Pulmonary artery endothelial cell (primary cell): ENCODE measurements around the gene ZFAND3. TPM values are rescaled to one million over a fixed set of nuclear protein-coding genes. Genes with fewer than 3 reads are reported as not detected.
"Not testable (repeated sequence)": the region's sequence is repeated elsewhere in the genome, so short reads cannot be mapped to it uniquely, and the experiment has no call there.

Experiments
- DNase-seq: peaks from one replicate; pipeline ENCODE4 v3.0.0-alpha.2; 2011; ENCODE audit warnings: low read depth, low spot score
- total RNA-seq: library from RNA; depleted of rRNA; stranded (reverse); fragments of >200 nt; gene quantifications from 2 replicates; pipeline ENCODE4 v1.2.3, GENCODE V29; 2014

Gene ZFAND3
- total RNA-seq, 1 donor from 2014 or later = 23.5 TPM

DNA sequence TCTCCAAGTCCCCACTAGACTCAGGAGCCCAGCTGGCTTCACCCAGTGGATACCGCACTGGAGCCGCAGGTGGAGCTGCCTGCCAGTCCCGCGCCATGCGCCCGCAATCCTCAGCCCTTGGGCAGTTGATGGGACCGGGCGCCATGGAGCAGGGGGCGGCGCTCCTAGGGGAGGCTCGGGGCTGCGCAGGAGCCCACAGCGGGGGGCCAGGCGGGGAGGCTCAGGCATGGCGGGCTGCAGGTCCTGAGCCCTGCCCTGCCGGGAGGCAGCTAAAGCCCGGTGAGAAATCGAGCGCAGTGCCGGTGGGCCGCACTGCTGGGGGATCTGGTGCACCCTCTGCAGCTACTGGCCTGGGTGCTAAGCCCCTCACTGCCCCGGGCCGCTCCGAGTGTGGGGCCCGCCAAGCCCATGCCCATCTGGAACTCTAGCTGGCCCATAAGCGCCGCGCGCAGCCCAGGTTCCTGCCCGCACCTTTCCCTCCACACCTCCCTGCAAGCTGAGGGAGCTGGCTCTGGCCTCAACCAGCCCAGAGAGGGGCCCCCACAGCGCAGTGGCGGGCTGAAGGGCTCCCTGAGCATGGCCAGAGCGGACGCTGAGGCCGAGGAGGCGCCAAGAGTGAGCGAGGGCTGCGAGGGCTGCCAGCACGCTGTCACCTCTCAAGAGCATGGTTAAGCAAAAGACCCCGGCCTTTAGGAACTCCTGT is 304.8 kb downstream of the ZFAND3 start:
- not testable (repeated sequence) for DNase-seq

GRCh38 chr6:38127284-38127683 is 307.8 kb downstream of the ZFAND3 start:
- DNase-seq = no peak

- DNase-seq = no peak
Observed at GRCh38 chr6:38131527-38131965, 312.0 kb downstream of the ZFAND3 start.

- no peak for DNase-seq
Observed at GRCh38 chr6:38133932-38134703, 314.6 kb downstream of the ZFAND3 start.

GRCh38 chr6:38134704-38135088 is 315.2 kb downstream of the ZFAND3 start:
- DNase-seq = no peak

GRCh38 chr6:38136547-38136946 is 317.0 kb downstream of the ZFAND3 start:
- no peak for DNase-seq

- DNase-seq = no peak
Observed at GRCh38 chr6:38137608-38138265, 318.2 kb downstream of the ZFAND3 start.

DNA sequence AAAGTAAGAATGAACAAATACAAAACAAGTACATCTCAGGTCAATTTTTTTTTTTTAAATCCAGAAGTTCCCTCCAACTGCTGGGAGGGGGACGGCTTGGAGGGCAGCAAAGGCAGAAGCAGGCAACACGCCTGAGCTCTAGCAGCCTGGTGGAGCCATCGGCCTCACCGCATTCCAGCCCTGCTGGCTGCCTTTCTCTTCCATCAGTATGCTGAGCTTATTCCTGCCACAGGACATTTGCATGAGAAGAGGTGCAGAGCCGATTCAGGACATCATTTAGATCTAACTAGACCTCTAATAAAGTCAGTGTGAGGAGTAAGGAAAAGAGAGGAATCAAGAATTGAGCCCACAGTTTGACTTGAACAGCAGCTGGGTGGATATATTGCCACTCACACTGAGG is 318.8 kb downstream of the ZFAND3 start:
- DNase-seq = no peak

- no peak for DNase-seq
Observed at GRCh38 chr6:38141085-38141484, 321.6 kb downstream of the ZFAND3 start.

DNA sequence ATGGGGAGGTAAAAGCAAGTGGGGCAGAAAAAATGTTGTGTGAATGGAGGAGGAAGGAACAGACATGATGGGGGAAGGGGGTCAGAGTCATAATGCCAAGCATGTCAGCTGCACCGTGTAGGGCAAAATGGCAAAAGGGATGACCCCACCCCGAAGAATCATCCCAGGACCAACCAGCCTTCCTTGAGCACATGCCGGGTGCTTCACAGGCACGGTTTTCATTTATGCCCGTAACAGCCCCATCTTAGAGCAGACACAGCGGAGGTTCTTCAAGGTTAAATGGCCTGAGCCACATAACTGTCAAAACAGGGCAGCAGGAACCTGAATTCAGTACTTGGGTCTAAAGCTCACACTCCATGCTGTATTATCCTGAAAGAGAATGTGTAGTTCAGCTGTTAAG is 322.2 kb downstream of the ZFAND3 start:
- DNase-seq = no peak

GRCh38 chr6:38142178-38142902 is 322.8 kb downstream of the ZFAND3 start:
- DNase-seq = no peak

DNA sequence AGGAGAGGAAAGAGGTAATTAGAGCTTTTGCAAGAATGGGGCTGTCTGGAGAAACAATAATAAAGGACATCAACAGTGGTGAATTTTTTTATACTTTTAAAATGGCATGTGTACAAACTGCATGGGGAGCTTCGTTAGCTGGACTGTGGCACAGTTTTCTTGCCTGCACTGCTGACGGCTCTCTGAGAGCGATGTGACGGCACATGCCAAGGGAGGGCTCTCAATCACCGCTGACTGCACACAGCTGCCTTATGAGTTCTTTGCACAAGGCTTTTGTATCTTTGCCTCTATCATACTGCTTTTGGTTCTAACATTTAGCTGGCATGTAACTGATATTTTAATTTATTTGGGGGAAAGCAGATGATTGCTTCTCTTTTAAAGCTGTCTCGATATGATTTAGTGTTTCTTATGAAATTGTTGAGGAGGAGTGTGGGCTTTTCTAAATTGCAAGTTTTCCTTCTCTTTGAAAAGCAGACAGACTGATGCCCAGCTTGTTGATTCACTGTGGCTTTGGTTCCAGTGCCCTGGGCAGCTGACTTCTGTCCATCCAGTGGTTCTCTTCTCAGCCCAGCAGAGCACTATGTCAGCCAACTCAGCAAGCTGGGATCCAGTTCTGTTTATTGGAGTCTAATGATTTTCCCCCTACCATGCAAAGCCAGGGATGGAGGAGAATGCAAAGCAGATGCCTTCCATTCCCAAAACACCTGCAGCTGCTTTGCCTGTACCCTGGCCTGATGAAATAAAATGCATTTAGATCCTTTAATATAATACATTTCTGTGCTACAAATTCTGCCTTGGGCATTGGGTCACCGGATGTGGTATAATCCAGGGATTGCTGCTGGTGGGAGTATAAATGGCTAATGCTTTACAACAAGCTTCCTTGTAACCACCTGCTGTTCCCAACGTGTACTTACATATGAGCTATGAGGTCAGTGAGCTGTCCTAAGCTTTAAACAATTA is 323.9 kb downstream of the ZFAND3 start:
- no peak for DNase-seq

GRCh38 chr6:38144365-38144945 is 324.9 kb downstream of the ZFAND3 start:
- no peak for DNase-seq

GRCh38 chr6:38146021-38146733 is 326.6 kb downstream of the ZFAND3 start:
- DNase-seq = no peak

- DNase-seq = no peak
Observed at GRCh38 chr6:38146734-38147027, 327.2 kb downstream of the ZFAND3 start.

- DNase-seq = no peak
Observed at GRCh38 chr6:38148606-38149005, 329.1 kb downstream of the ZFAND3 start.

DNA sequence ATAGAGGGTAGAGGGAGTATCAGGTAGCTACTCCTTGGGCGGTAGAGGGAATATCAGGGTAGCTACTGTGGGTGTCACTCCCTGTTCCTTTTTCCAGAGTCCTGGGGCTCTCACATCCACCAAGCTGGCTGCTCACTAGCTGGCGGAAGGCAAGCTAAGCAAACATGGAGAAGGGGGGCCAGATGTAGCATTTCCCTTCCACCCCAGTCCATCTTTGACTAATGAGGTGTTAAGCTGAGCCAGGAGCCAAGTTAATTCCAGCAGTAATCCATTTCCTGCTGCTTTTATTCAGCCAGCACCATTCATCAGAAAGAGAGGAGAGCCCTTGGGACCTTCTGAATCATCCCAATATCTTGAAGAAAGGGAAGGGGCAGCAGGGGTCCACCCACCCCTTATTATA is 330.0 kb downstream of the ZFAND3 start:
- DNase-seq = no peak

- DNase-seq = no peak
Observed at GRCh38 chr6:38150021-38150420, 330.5 kb downstream of the ZFAND3 start.

DNA sequence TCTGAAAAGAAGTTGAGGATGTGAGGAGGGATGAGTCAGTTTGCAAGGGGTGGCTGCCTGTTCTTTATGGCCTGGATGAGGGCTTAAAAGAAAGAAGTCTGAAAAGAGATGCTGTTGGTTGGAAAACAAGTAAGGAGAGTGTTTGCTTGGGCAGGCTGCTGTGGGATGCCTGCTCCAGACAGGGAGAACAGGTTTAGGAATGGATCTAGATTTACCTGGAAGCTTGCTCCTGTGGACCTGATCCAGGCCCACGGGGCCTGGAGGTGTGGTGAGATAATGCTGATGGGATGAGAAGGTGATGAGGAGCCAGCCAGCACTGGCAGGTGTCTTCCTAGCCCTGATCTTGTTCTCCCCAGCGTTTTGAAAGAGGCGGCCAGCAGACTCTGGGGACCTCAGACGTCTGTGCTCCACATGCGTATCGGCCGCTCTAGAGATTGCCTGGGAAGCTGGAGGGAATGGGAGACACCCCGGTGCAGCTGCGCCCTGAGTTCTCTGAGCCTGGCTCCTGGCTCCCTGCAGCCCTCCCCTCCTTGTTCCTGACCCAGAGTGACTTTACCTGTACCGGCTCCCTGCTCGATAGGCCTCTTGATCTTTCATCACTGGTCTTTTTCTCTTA is 331.3 kb downstream of the ZFAND3 start:
- no peak for DNase-seq
